ENCODE measurements around the gene PLCB4.

GRCh38 chr20:9500121-9500520 lies 431.2 kb downstream of the PLCB4 start:
- no peak for TF ChIP-seq POLR2A (IDR thresholded peaks at IDR 0.05; ENCODE audit: low read depth, low read length)
- TF ChIP-seq POLR2AphosphoS5 (IDR thresholded peaks at IDR 0.05; ENCODE audit: low read depth, low read length) = no peak
- TF ChIP-seq SPI1 (IDR thresholded peaks at IDR 0.05; ENCODE audit: low read depth, low read length) = peak; percentile 79
- TF ChIP-seq TAF1 (IDR thresholded peaks at IDR 0.05; ENCODE audit: low read depth, low read length) = no peak
- TF ChIP-seq PAX5 (IDR thresholded peaks at IDR 0.05; ENCODE audit: insufficient read depth, low read length, severe bottlenecking) = no peak
